ENCODE results near the gene CDYL.

GRCh38 chr6:4872841-4873240 is 96.6 kb downstream of the CDYL start:
- TF ChIP-seq EP300 (IDR thresholded peaks at IDR 0.05; ENCODE audit: borderline replicate concordance): no peak
- no peak for TF ChIP-seq RAD21 (IDR thresholded peaks at IDR 0.05; ENCODE audit: low read depth)
- no peak for TF ChIP-seq CREB1 (IDR thresholded peaks at IDR 0.05; ENCODE audit: low read depth)
- no peak for TF ChIP-seq FOXM1 (IDR thresholded peaks at IDR 0.05; ENCODE audit: borderline replicate concordance, low read depth)
- no peak for TF ChIP-seq NFIC (IDR thresholded peaks at IDR 0.05)
- TF ChIP-seq CEBPB (IDR thresholded peaks at IDR 0.05): no peak
- TF ChIP-seq MAX (IDR thresholded peaks at IDR 0.05): no peak
- no peak for TF ChIP-seq YY1 (IDR thresholded peaks at IDR 0.05; ENCODE audit: low read depth)
- TF ChIP-seq REST (IDR thresholded peaks at IDR 0.05; ENCODE audit: low read depth): no peak
- no peak for TF ChIP-seq ZBTB7A (IDR thresholded peaks at IDR 0.05; ENCODE audit: low read depth)
- TF ChIP-seq TAF1 (IDR thresholded peaks at IDR 0.05; ENCODE audit: low read depth): no peak
- no peak for TF ChIP-seq TCF12 (IDR thresholded peaks at IDR 0.05; ENCODE audit: low read depth)

Data from Ishikawa (cell line).